ENCODE data around the gene RHBDD3.
A peak's percentile ranks its signal among the peaks of the same experiment; 100 is the strongest.

Gene RHBDD3

GRCh38 chr22:29308148-29308790 is 40.5 kb upstream of the RHBDD3 start:
- no peak for TF ChIP-seq CTCF (IDR thresholded peaks at IDR 0.05; ENCODE audit: low read depth, low read length)
- DNase-seq (ENCODE audit: extremely low read depth, low read depth), result no peak

- no peak for DNase-seq (ENCODE audit: extremely low read depth, low read depth)
- no peak; the same call in 1 of the 2 replicates for TF ChIP-seq CTCF (IDR thresholded peaks at IDR 0.05; ENCODE audit: low read depth, low read length)
Measured at GRCh38 chr22:29307596-29308147, 39.9 kb upstream of the RHBDD3 start.

GRCh38 chr22:29306835-29307595 is 39.2 kb upstream of the RHBDD3 start:
- no peak for DNase-seq (ENCODE audit: extremely low read depth, low read depth)
- no peak; the same call in 1 of the 2 replicates for TF ChIP-seq CTCF (IDR thresholded peaks at IDR 0.05; ENCODE audit: low read depth, low read length)

DNA sequence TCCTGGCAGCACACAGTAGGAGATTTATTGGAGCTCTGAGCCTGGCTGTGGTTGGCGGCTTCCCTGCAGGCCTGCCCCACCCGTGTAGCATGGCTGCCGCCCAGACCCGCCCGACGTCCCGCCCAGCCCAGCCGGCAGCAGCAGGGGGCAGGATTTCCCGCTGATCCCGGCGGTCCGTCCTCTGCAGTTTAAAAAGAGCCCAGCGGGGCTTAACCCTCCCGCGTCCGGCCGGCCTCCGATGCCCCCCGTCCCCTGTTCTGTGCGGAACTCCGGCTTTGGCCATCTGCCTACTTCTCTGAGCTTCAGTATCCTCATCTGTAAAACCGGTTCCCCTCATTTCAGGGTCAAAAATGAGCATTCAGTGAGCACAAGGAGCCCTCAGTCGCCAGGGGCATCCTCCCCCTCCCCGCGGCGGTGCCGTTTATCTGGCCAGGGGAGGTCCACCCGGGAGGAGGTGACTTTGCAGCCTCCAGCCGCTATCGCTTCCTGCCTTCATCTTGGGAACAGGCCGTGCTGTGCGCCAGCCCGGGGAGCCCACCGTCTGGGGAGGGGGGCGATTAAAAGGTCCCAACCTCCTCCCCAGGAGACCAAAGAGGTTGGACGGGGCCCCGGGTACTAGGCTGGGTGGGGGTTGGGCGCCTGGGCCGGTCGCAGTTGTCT is 38.5 kb upstream of the RHBDD3 start, which contains the start of gene GAS2L1:
Gene GAS2L1 (plus strand): TSS at position 476 of the 660 bp plus-strand sequence. CDS start 1,456 bp downstream, outside the sequence.
- peak; percentile 47 for DNase-seq (ENCODE audit: extremely low read depth, low read depth)

DNA sequence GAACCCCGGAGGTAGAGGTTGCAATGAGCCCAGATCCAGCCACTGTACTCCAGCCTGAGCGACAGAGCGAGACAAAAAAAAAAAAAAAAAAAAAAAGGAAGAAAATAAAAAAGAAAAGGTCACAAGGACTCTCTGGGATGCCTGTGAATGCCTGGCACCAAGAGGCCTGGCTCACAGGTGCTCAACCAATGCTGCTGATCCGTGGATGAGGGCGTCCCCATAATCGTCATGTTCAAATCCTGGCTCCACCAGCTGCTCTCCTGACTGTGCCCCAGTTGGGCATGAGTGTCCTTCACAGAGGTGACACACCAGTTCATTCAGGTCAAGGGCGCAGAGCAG is 38.0 kb upstream of the RHBDD3 start:
- TF ChIP-seq CTCF (IDR thresholded peaks at IDR 0.05; ENCODE audit: low read depth, low read length), result no peak
- no peak for DNase-seq (ENCODE audit: extremely low read depth, low read depth)

More for the DNA sequence above, 38.5 kb upstream of the RHBDD3 start, which contains the start of gene GAS2L1:
- peak; percentile 65 for TF ChIP-seq CTCF (IDR thresholded peaks at IDR 0.05; ENCODE audit: low read depth, low read length)

- no peak for TF ChIP-seq CTCF (IDR thresholded peaks at IDR 0.05; ENCODE audit: low read depth, low read length)
- no peak for DNase-seq (ENCODE audit: extremely low read depth, low read depth)
Measured at GRCh38 chr22:29302681-29303465, 35.1 kb upstream of the RHBDD3 start.
